ENCODE results near the gene DAB2IP. TPM values are rescaled to one million over a fixed set of nuclear protein-coding genes. Genes with fewer than 3 reads are reported as not detected.

DAB2IP gene
- total RNA-seq, 6 experiments from 2014 or later, result 23.0 to 28.2 (median 25.7) TPM

DNA sequence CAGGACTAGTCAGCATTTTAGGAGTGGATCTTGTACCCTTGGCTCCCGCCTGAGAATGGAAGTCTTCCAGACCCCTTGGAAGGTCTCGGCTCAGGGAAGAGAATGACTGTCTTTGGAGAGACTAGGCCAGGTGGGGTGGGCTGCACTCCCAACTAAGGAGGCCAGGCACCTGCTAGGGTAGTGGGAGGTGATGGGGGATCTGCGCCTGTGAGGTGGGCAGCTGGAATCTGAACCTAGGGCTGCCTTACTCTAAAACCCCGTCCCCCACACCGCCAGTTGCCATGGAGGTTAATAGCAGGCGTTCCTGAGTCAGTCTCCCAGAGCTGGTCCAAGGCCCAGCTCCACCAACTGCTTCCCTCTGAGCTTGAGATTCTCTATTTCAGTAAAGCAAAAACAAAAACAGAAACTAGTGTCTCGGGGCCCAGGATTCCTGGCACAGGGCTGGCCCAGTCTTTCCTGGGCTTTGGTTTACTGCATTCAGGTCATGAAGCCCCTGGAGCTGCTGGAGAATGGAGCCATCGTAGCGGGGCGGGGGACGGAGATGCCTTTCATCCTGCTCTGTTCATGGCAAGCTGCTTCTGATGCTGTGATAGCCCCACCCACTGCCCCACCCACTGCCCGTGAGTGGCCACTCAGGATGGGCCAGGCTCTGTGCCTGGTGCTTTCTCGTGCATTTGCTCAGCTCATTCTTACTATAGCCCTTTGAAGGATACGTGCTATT is 57.5 kb downstream of the DAB2IP start:
- Mint-ChIP-seq H3K4me3 (no peak overlapping the region), H3K4me1 (ENCODE audit: low read depth) (peaks cover 15% of the 10 kb centered on the region), H3K9me3 (no peaks in the 10 kb centered on the region), H3K36me3 (ENCODE audit: low read depth) (no peaks in the 10 kb centered on the region), H3K27ac (no peak overlapping the region), H3K27me3 (ENCODE audit: insufficient read depth) (no peaks in the 10 kb centered on the region; the same call in 1 of the 2 replicates)
- TF ChIP-seq, protein P1, sequence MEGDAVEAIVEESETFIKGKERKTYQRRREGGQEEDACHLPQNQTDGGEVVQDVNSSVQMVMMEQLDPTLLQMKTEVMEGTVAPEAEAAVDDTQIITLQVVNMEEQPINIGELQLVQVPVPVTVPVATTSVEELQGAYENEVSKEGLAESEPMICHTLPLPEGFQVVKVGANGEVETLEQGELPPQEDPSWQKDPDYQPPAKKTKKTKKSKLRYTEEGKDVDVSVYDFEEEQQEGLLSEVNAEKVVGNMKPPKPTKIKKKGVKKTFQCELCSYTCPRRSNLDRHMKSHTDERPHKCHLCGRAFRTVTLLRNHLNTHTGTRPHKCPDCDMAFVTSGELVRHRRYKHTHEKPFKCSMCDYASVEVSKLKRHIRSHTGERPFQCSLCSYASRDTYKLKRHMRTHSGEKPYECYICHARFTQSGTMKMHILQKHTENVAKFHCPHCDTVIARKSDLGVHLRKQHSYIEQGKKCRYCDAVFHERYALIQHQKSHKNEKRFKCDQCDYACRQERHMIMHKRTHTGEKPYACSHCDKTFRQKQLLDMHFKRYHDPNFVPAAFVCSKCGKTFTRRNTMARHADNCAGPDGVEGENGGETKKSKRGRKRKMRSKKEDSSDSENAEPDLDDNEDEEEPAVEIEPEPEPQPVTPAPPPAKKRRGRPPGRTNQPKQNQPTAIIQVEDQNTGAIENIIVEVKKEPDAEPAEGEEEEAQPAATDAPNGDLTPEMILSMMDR (IDR thresholded peaks at IDR 0.05), result no peak
- DNase-seq, result no peak

GRCh38 chr9:121709798-121710197 is 58.4 kb downstream of the DAB2IP start:
- H3K4me3 Mint-ChIP-seq, result no peak overlapping the region
- peaks cover 15% of the 10 kb centered on the region for H3K4me1 Mint-ChIP-seq (ENCODE audit: low read depth)
- no peak overlapping the region for H3K27ac Mint-ChIP-seq
- no peak for DNase-seq
- no peaks in the 10 kb centered on the region for H3K9me3 Mint-ChIP-seq
- TF ChIP-seq, protein P1 (IDR thresholded peaks at IDR 0.05), result no peak
- H3K27me3 Mint-ChIP-seq (ENCODE audit: insufficient read depth), result no peaks in the 10 kb centered on the region; the same call in 1 of the 2 replicates
- H3K36me3 Mint-ChIP-seq (ENCODE audit: low read depth), result no peaks in the 10 kb centered on the region

DNA sequence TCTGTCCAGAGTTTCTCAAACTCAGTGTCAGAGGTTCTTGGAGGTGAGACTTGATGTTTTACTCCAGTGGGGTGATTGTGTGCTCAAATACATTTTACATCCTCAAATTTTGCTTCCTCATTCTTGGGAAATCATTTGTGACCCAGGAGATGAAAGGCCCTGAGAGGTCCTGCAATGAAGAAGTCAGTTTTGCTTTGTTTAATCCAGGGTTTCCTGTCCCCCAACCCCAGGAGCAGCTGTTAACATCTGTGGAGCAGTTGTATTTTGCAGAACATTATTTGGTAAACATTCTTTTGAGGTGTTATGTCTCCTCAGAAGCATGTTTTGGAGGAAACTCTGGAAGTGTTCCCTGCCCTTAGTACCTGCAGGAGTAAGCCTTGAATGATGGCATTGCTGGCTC is 59.8 kb downstream of the DAB2IP start:
- peaks cover 19% of the 10 kb centered on the region for H3K4me1 Mint-ChIP-seq (ENCODE audit: low read depth)
- no peak for DNase-seq
- TF ChIP-seq, protein P1 (IDR thresholded peaks at IDR 0.05), result no peak
- no peaks in the 10 kb centered on the region for H3K36me3 Mint-ChIP-seq (ENCODE audit: low read depth)
- no peaks in the 10 kb centered on the region for H3K9me3 Mint-ChIP-seq
- no peaks in the 10 kb centered on the region; the same call in 1 of the 2 replicates for H3K27me3 Mint-ChIP-seq (ENCODE audit: insufficient read depth)
- no peak overlapping the region for H3K27ac Mint-ChIP-seq
- no peak overlapping the region for H3K4me3 Mint-ChIP-seq

DNA sequence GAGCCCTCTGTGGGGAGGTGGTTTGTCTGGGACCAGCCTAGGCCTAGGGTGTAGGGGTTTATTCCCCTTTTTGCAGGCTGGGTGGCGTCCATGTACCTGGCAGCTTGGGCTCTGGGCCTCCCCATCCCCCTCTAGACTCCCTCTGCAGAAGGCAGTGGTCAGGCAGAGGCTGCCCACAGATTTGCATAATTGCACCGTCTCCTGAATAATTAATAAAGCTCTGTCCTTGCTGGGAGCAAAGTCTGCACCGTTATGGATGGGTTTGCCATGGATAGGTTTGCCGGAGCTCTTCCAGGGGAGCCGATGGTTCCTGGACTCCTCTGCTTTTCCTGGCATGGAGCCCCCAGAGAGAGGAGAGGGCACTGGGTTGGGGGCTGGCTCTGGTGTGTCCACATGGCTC is 60.4 kb downstream of the DAB2IP start:
- DNase-seq, result no peak
- H3K9me3 Mint-ChIP-seq, result no peaks in the 10 kb centered on the region
- no peak overlapping the region for H3K4me3 Mint-ChIP-seq
- H3K36me3 Mint-ChIP-seq (ENCODE audit: low read depth), result no peaks in the 10 kb centered on the region
- TF ChIP-seq, protein P1 (IDR thresholded peaks at IDR 0.05), result no peak
- H3K4me1 Mint-ChIP-seq (ENCODE audit: low read depth), result peaks cover 24% of the 10 kb centered on the region
- no peaks in the 10 kb centered on the region; the same call in 1 of the 2 replicates for H3K27me3 Mint-ChIP-seq (ENCODE audit: insufficient read depth)
- no peak overlapping the region for H3K27ac Mint-ChIP-seq

- Mint-ChIP-seq H3K4me3 (no peak overlapping the region), H3K27ac (no peak overlapping the region), H3K9me3 (no peaks in the 10 kb centered on the region), H3K27me3 (ENCODE audit: insufficient read depth) (no peaks in the 10 kb centered on the region; the same call in 1 of the 2 replicates), H3K4me1 (ENCODE audit: low read depth) (peaks cover 21% of the 10 kb centered on the region), H3K36me3 (ENCODE audit: low read depth) (no peaks in the 10 kb centered on the region)
- TF ChIP-seq, protein P1 (IDR thresholded peaks at IDR 0.05), result no peak
- DNase-seq, result no peak
Observed at GRCh38 chr9:121713400-121714070, 62.1 kb downstream of the DAB2IP start.
